ENCODE data around the gene PDE12. TPM values are rescaled to one million over a fixed set of nuclear protein-coding genes. Genes with fewer than 3 reads are reported as not detected.
A peak's percentile ranks its signal among the peaks of the same experiment; 100 is the strongest.

The PDE12 gene, protein sequence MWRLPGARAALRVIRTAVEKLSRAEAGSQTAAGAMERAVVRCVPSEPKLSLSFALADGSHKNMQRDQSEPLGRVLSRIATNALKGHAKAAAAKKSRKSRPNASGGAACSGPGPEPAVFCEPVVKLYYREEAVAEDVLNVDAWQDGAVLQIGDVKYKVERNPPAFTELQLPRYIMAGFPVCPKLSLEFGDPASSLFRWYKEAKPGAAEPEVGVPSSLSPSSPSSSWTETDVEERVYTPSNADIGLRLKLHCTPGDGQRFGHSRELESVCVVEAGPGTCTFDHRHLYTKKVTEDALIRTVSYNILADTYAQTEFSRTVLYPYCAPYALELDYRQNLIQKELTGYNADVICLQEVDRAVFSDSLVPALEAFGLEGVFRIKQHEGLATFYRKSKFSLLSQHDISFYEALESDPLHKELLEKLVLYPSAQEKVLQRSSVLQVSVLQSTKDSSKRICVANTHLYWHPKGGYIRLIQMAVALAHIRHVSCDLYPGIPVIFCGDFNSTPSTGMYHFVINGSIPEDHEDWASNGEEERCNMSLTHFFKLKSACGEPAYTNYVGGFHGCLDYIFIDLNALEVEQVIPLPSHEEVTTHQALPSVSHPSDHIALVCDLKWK
- 10 to 100 TPM; 11.4 to 17.9 (median 12.4) TPM for total RNA-seq
- polyA plus RNA-seq: 1 to 10 TPM; 4.8 to 7.4 (median 7.4) TPM

DNA sequence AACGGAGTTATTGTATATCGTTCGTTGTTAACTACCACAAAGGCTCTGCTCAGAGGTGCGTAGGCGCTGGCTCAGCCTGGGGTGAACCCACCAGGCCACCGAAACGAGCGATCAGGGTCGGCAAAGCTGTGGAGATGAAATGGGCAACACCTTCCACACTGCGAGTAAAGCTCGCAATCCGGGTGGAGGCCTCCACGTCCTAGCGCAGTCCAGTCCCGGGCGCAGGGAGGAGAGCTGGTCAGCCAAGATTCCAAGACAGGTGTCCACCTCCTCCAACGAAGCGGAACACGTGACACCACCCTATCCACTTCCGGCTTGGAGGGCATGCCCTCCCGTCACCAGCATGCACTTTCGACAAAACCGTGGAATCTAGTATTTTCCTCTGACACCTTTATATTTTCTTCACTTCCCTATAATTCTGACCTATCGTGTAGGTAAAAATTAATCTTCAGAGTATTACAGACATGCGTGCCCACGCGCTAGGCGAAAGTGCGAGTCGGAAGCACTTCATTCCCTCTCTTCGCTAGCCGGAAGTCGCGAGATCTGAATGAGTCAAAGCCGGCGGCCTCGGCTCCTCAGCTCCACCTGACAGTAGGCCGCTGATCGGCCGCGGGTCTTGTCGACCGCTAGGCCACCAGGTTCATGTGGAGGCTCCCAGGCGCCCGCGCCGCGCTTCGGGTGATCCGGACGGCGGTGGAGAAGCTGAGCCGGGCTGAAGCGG, at the start of gene PDE12:
Gene PDE12 (plus strand): TSS at position 537 of the 721 bp plus-strand sequence. CDS start 106 bp downstream, at position 643.
- H3K4me3 ChIP-seq: peak within 1 kb of the TSS; percentile 80 to 93 (median 90)
- peak; percentile 92 for DNase-seq
- H3K27ac ChIP-seq: peak within 1 kb of the TSS; percentile 91 to 98 (median 94)
- TF ChIP-seq, protein P1, sequence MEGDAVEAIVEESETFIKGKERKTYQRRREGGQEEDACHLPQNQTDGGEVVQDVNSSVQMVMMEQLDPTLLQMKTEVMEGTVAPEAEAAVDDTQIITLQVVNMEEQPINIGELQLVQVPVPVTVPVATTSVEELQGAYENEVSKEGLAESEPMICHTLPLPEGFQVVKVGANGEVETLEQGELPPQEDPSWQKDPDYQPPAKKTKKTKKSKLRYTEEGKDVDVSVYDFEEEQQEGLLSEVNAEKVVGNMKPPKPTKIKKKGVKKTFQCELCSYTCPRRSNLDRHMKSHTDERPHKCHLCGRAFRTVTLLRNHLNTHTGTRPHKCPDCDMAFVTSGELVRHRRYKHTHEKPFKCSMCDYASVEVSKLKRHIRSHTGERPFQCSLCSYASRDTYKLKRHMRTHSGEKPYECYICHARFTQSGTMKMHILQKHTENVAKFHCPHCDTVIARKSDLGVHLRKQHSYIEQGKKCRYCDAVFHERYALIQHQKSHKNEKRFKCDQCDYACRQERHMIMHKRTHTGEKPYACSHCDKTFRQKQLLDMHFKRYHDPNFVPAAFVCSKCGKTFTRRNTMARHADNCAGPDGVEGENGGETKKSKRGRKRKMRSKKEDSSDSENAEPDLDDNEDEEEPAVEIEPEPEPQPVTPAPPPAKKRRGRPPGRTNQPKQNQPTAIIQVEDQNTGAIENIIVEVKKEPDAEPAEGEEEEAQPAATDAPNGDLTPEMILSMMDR (IDR thresholded peaks at IDR 0.05): no peak
- TF ChIP-seq EP300 (IDR thresholded peaks at IDR 0.05) (no peak), POLR2A (IDR thresholded peaks at IDR 0.05) (peak; percentile 62 to 83), POLR2AphosphoS5 (IDR thresholded peaks at IDR 0.05) (peak; percentile 53 to 95 (median 88))
- H3K27me3 ChIP-seq: no peaks in the 10 kb centered on the region
- no peaks in the 10 kb centered on the region for H3K9me3 ChIP-seq
- WGBS, 2 donors: 0% methylated on average over 54 of the region's 54 CpGs
- peaks cover 0 to 17% (median 0%) of the 10 kb centered on the region in 4 donors for H3K36me3 ChIP-seq
- intact Hi-C loops (cut with DNase I): loop anchor here (1.0 to 10.0 kb wide), 4 partner anchors 41 to 391 kb away; partner anchors contain the start of genes ARF4, DENND6A, IL17RD and SLMAP
- peaks cover 0 to 39% (median 30%) of the 10 kb centered on the region in 4 donors for H3K4me1 ChIP-seq

DNA sequence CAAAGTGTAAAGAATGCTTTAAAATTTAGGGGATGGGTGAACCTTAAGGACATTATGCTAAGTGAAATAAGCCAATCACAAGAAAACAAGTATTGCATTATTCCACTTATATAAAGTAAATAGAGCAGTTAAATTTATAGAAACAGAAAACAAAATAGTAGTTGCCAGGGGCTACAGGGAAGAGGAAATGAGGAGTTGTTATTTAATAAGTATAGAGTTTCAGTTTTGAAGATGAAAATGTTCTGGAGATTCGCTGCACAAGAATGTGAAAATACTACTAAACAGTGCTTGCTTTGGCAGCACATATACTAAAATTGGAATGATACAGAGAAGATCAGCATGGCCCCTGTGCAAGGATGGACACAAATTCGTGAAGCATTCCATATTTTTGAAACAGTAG, 43.9 kb upstream of the PDE12 start:
- no peaks in the 10 kb centered on the region for H3K27me3 ChIP-seq
- no peaks in the 10 kb centered on the region for H3K4me1 ChIP-seq
- intact Hi-C loops (cut with DNase I): no loop called here
- no peak overlapping the region for H3K4me3 ChIP-seq
- no peak for TF ChIP-seq POLR2AphosphoS5 (IDR thresholded peaks at IDR 0.05)
- TF ChIP-seq EP300 (IDR thresholded peaks at IDR 0.05): no peak
- TF ChIP-seq, protein P1 (IDR thresholded peaks at IDR 0.05): no peak
- no peak for TF ChIP-seq POLR2A (IDR thresholded peaks at IDR 0.05)
- no peaks in the 10 kb centered on the region for H3K9me3 ChIP-seq
- DNase-seq: no peak
- H3K36me3 ChIP-seq: no peaks in the 10 kb centered on the region
- WGBS, 2 donors: 68 to 79% methylated on average over 2 of the region's 2 CpGs
- H3K27ac ChIP-seq: no peak overlapping the region

DNA sequence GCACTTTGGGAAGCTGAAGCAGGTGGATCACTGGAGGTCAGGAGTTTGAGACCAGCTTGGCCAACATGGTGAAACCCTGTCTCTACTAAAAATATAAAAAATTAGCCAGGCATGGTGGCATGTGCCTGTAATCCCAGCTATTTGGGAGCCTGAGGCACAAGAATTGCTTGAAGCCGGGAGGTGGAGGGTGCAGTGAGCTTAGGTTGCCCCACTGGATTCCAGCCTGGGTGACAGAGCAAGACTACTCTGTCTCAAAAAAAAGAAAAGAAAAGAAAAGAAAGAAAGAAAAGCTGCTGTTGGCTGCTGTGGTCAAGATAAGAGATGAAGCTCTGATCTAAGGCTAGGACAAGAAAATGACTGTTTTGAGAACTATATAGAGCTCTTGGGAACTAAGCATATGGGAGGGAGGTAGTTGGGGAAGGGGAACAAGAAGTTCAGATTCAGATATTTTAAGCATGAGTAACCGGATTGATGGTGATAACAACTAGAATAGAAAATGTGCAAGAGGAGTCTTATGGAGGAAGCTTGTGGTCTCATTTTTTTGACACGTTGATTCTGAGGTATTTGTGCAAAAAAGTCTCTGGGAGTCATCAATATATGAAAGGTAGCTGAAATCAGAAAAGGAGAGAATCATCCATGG, 37.7 kb upstream of the PDE12 start:
- Histone ChIP-seq H3K27ac (no peak overlapping the region), H3K27me3 (no peaks in the 10 kb centered on the region), H3K36me3 (no peaks in the 10 kb centered on the region), H3K4me1 (no peaks in the 10 kb centered on the region), H3K9me3 (no peaks in the 10 kb centered on the region), H3K4me3 (no peak overlapping the region)
- no peak for DNase-seq
- WGBS, 2 donors: 61 to 70% methylated on average over 3 of the region's 3 CpGs
- no peak for TF ChIP-seq POLR2A (IDR thresholded peaks at IDR 0.05)
- TF ChIP-seq POLR2AphosphoS5 (IDR thresholded peaks at IDR 0.05): no peak
- TF ChIP-seq EP300 (IDR thresholded peaks at IDR 0.05): no peak
- TF ChIP-seq, protein P1 (IDR thresholded peaks at IDR 0.05): no peak
- intact Hi-C loops (cut with DNase I): no loop called here

DNA sequence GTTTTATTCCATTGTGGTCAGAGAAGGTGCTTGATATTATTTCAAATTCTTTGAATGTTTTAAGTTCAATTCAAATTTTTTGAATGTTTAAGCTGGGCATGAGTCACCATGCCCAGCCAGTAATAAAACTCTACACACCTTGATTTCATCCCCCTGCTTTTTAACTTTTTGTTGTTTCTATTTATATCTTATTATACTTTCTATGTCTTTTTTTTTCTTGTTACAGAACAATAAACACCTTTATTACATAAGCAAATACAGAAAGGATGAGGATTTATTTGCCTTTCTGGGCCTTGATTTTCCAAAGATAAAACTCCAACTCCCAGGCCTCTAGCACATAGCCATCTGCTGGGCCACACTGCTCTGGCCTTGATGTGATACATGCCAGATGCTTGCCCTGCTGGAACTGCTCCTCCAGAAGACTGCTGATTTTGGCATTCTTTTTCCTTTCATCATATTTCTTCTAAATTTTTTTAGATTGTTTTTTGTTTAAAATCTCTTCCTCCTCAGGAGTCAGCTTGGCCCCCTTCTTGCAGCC, 25.9 kb upstream of the PDE12 start:
- Histone ChIP-seq H3K4me3 (no peak overlapping the region), H3K9me3 (no peaks in the 10 kb centered on the region), H3K4me1 (no peaks in the 10 kb centered on the region), H3K27me3 (no peaks in the 10 kb centered on the region), H3K36me3 (no peaks in the 10 kb centered on the region), H3K27ac (no peak overlapping the region)
- intact Hi-C loops (cut with DNase I): no loop called here
- DNase-seq: no peak
- TF ChIP-seq POLR2AphosphoS5 (IDR thresholded peaks at IDR 0.05) (no peak), EP300 (IDR thresholded peaks at IDR 0.05) (no peak), POLR2A (IDR thresholded peaks at IDR 0.05) (no peak)
- TF ChIP-seq, protein P1 (IDR thresholded peaks at IDR 0.05): no peak
